Vagina (tissue), 2 donors: ENCODE results near the gene DBNDD1. TPM values are rescaled to one million over a fixed set of nuclear protein-coding genes. Genes with fewer than 3 reads are reported as not detected.

ENCODE experiments used
- DNase-seq, 2 donors: peaks; one replicate each; pipeline ENCODE4 v3.0.0-alpha.2; 2017; ENCODE audit errors: extremely low spot score in 2 of 2
- H3K27ac ChIP-seq: fragments of 200-600 bp; sonication (generic); one replicate; pipeline ENCODE4 v1.5.1; 2019
- H3K27me3 ChIP-seq: fragments of 200-600 bp; sonication (generic); one replicate; pipeline ENCODE4 v1.5.1; 2019
- H3K36me3 ChIP-seq, 2 donors: fragments of 200-600 bp; sonication (generic); one replicate each; pipeline ENCODE4 v1.5.1; 2017 to 2019
- H3K4me1 ChIP-seq: fragments of 200-600 bp; sonication (generic); one replicate; pipeline ENCODE4 v1.5.1; 2019
- H3K4me3 ChIP-seq, 2 donors: fragments of 200-600 bp; sonication (generic); 1 replicate in 1 of 2; 2 replicates in 1 of 2; pipeline ENCODE4 v1.5.1; 2016 to 2019
- H3K9me3 ChIP-seq: fragments of 200-600 bp; sonication (generic); one replicate; pipeline ENCODE4 v1.5.1; 2019
- CTCF ChIP-seq, 3 experiments: fragments of 450-650 bp in 2 of 3; fragments of 200-600 bp in 1 of 3; sonication (generic) in 1 of 3; IDR thresholded peaks; one replicate each; pipeline ENCODE4 v1.5.1; 2017 to 2019; ENCODE audit warnings: antibody characterized with exemption in 3 of 3, mild to moderate bottlenecking in 2 of 3, moderate library complexity in 2 of 3
- POLR2A ChIP-seq, 2 donors: fragments of 450-650 bp; IDR thresholded peaks; one replicate each; pipeline ENCODE4 v1.6.1; 2017; ENCODE audit warnings: antibody characterized with exemption in 2 of 2, mild to moderate bottlenecking in 2 of 2, moderate library complexity in 2 of 2
- POLR2AphosphoS5 ChIP-seq, 2 donors: sonication (generic); formaldehyde crosslinking; IDR thresholded peaks; one replicate each; pipeline ENCODE4 v1.9.0; 2017; ENCODE audit warnings: antibody characterized with exemption in 2 of 2, mild to moderate bottlenecking in 2 of 2, low read depth in 1 of 2; ENCODE audit not compliant: insufficient read depth in 1 of 2
- intact Hi-C: fragments of 100-400 bp; cut with DNase I; formaldehyde crosslinking; loops from one replicate; pipeline ENCODE4 v1.15.1; 2023
- total RNA-seq: library from RNA; depleted of rRNA; stranded (reverse); fragments of >200 nt; gene quantifications from one replicate; pipeline ENCODE4 v1.2.3, GENCODE V29; 2016

Gene DBNDD1
- total RNA-seq, 1 donor from 2014 or later: 8.1 TPM

DNA sequence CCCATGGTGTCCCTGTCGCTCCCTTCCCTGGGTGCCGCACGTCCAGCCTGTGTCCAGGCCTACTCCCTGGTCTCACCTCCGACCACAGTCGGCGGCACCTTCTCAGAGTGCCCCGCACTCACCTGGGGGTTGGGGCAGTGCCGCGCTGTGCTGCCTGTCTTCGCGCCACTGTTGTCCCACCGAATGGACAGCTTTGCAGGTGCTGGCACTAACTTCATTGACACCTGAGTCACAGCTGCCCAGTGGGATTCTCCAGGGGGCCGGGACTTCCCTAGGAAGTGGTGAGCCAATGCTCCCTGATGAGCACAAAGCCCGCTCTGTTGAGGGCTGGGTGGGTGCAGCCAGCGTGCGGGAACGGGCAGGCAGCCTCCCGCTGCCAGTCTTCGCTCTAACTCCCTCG lies 24.3 kb upstream of the DBNDD1 start:
- DNase-seq: no peak
- intact Hi-C loops: no loop called here
- Histone ChIP-seq H3K36me3 (peaks cover 0 to 8% of the 10 kb centered on the region in 2 donors), H3K4me1 (peaks cover 15% of the 10 kb centered on the region), H3K27me3 (no peaks in the 10 kb centered on the region), H3K4me3 (no peak overlapping the region), H3K9me3 (no peaks in the 10 kb centered on the region), H3K27ac (peak overlapping the region; percentile 8)
- TF ChIP-seq POLR2A (IDR thresholded peaks at IDR 0.05) (no peak), POLR2AphosphoS5 (IDR thresholded peaks at IDR 0.05; ENCODE audit: insufficient read depth in 1 of 2, low read depth in 1 of 2) (no peak), CTCF (IDR thresholded peaks at IDR 0.05) (no peak)

GRCh38 chr16:90042946-90043514 lies 23.8 kb upstream of the DBNDD1 start:
- H3K27me3 ChIP-seq: no peaks in the 10 kb centered on the region
- no peaks in the 10 kb centered on the region for H3K9me3 ChIP-seq
- intact Hi-C loops: no loop called here
- H3K4me1 ChIP-seq: peaks cover 15% of the 10 kb centered on the region
- peak overlapping the region; percentile 8 for H3K27ac ChIP-seq
- peaks cover 4 to 10% of the 10 kb centered on the region in 2 donors for H3K36me3 ChIP-seq
- DNase-seq: no peak
- no peak for TF ChIP-seq CTCF (IDR thresholded peaks at IDR 0.05)
- no peak for TF ChIP-seq POLR2A (IDR thresholded peaks at IDR 0.05)
- no peak for TF ChIP-seq POLR2AphosphoS5 (IDR thresholded peaks at IDR 0.05; ENCODE audit: insufficient read depth in 1 of 2, low read depth in 1 of 2)
- H3K4me3 ChIP-seq: no peak overlapping the region

GRCh38 chr16:90041896-90042473 lies 22.7 kb upstream of the DBNDD1 start:
- Histone ChIP-seq H3K27ac (no peak overlapping the region), H3K4me3 (no peak overlapping the region), H3K9me3 (no peaks in the 10 kb centered on the region), H3K4me1 (peaks cover 9% of the 10 kb centered on the region), H3K36me3 (peaks cover 4 to 19% of the 10 kb centered on the region in 2 donors), H3K27me3 (no peaks in the 10 kb centered on the region)
- no peak for TF ChIP-seq POLR2A (IDR thresholded peaks at IDR 0.05)
- intact Hi-C loops: no loop called here
- DNase-seq: no peak

GRCh38 chr16:90040152-90041023 lies 21.1 kb upstream of the DBNDD1 start:
- intact Hi-C loops: no loop called here
- TF ChIP-seq CTCF (IDR thresholded peaks at IDR 0.05): no peak
- TF ChIP-seq POLR2A (IDR thresholded peaks at IDR 0.05): no peak
- TF ChIP-seq POLR2AphosphoS5 (IDR thresholded peaks at IDR 0.05; ENCODE audit: insufficient read depth in 1 of 2, low read depth in 1 of 2): no peak

GRCh38 chr16:90037276-90037675 lies 18.0 kb upstream of the DBNDD1 start:
- no peak overlapping the region for H3K27ac ChIP-seq
- no peaks in the 10 kb centered on the region for H3K9me3 ChIP-seq
- H3K27me3 ChIP-seq: no peaks in the 10 kb centered on the region
- no peaks in the 10 kb centered on the region for H3K4me1 ChIP-seq
- no peak for TF ChIP-seq POLR2A (IDR thresholded peaks at IDR 0.05)
- no peak for TF ChIP-seq CTCF (IDR thresholded peaks at IDR 0.05)
- DNase-seq: no peak
- H3K36me3 ChIP-seq: peaks cover 4 to 35% of the 10 kb centered on the region in 2 donors
- intact Hi-C loops: no loop called here
- no peak overlapping the region for H3K4me3 ChIP-seq

More at GRCh38 chr16:90040152-90041023, 21.1 kb upstream of the DBNDD1 start:
- H3K27ac ChIP-seq: no peak overlapping the region
- DNase-seq: no peak
- no peaks in the 10 kb centered on the region for H3K4me1 ChIP-seq
- H3K27me3 ChIP-seq: no peaks in the 10 kb centered on the region
- no peak overlapping the region for H3K4me3 ChIP-seq
- H3K36me3 ChIP-seq: peaks cover 4 to 35% of the 10 kb centered on the region in 2 donors
- no peaks in the 10 kb centered on the region for H3K9me3 ChIP-seq
